Kidney glomerular epithelial cell (primary cell): ENCODE data around the gene ZNF346.
"Not testable (repeated sequence)": the region's sequence is repeated elsewhere in the genome, so short reads cannot be mapped to it uniquely, and the experiment has no call there.

ENCODE experiments used
- DNase-seq: peaks from one replicate; lab custom pipeline; 2025; lab: John Stamatoyannopoulos, UW

Gene ZNF346, protein sequence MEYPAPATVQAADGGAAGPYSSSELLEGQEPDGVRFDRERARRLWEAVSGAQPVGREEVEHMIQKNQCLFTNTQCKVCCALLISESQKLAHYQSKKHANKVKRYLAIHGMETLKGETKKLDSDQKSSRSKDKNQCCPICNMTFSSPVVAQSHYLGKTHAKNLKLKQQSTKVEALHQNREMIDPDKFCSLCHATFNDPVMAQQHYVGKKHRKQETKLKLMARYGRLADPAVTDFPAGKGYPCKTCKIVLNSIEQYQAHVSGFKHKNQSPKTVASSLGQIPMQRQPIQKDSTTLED

DNA sequence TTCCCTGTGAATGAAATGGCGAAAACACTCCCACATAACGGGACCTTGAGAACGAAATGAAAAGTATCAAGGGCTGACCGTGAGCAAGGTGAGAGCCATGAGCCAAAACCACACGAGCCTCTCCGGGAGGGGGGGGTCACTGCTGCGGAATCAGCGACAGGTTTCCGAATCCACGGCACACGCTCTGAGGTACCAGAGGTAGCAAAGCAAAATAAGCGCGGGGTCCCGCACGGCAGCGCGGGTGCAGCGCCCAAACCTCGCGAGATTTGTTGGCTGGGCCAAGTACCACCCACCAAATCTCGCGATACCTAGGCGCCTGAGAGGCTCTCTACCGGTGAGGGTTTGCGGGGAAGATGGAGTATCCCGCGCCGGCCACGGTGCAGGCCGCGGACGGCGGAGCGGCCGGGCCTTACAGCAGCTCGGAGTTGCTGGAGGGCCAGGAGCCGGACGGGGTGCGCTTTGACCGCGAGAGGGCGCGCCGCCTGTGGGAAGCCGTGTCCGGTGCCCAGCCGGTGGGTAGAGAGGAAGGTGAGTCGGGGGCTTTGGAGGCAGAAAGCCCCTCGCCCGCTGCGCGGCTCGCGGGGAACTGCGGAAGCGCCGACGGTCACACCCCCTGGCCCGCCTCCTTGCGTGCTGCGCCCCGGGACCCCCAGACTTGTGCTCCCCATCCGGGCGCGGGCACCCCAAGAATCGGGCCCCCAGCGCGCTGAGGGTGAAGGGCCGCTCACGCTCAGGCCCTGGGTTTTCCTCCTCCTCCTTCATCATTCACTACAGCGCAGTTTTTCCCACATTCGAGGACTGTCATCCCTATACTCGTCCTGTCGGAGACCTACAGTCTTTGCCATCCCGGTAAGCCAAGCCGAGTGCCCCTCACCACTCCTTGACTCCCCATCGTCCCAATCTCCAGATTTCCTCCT is at the start of gene ZNF346:
ZNF346 (plus strand) TSS at position 311 of the 917 bp plus-strand sequence; CDS start at position 354, 43 bp downstream.
- DNase-seq, result peak; percentile 93

DNA sequence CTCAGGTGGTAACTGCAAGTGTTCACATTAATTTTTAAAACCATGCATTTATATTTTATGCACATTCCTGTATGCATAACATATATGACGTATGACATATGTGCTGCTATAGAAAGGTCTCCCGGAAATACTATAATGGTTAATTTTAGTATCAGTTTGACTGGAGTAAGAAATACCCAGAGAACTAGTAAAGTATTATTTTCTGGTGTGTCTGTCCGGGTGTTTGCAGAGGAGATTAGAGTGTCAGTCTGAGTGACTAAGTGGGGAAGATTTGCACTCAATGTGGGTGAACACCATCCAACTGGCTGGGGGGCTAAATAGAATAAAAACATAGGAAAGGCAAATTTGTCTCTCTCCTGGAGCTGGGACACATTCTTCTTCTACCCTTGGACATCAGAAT is 42.8 kb upstream of the ZNF346 start:
- no peak for DNase-seq

DNA sequence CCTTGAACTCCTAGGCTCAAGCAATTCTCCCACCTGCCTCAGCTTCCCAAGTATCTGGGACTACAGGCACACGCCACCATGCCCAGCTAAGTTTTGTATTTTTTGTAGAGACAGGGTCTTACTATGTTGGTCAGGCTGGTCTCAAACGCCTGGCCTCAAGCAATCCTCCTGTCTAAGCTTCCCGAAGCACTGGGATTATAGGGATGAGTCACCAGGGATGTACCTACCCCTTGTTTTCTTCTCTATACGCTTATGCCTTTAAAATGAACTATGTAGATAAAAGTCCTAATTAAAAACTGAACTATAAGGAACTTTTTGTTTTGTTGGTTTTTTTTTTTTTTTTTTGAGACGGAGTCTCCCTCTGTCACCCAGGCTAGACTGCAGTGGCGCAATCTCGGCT is 41.7 kb upstream of the ZNF346 start:
- DNase-seq, result no peak

DNA sequence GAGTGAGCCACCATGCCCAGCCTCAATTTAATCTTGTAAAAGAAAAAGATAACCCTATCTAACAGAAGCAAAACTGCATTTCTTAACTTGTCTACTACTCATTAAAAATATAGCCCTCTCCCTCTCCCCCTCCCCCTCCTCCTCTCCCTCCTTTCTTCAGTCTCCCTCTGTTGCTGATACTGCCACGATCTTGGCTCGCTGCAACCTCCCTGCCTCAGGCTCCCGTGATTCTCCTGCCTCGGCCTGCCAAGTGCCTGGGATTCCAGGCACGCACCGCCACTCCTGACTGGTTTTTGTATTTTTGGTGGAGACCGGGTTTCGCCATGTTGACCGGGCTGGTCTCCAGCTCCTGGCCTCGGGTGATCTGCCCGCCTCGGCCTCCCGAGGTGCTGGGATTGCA is 39.4 kb upstream of the ZNF346 start:
- DNase-seq, result not testable (repeated sequence)

DNA sequence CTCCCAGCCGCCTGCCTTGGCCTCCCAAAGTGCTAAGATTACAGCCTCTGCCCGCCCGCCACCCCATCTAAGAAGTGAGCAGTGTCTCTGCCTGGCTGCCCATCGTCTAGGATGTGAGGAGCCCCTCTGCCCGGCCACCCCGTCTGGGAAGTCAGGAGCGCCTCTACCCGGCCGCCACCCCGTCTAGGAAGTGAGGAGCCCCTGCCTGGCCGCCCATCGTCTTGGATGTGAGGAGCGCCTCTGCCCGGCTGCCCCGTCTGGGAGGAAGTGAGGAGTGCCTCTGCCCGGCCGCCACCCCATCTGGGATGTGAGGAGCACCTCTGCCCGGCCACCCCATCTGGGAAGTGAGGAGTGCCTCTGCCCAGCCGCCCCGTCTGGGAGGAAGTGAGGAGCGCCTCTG is 38.9 kb upstream of the ZNF346 start:
- DNase-seq, result not testable (repeated sequence)

DNA sequence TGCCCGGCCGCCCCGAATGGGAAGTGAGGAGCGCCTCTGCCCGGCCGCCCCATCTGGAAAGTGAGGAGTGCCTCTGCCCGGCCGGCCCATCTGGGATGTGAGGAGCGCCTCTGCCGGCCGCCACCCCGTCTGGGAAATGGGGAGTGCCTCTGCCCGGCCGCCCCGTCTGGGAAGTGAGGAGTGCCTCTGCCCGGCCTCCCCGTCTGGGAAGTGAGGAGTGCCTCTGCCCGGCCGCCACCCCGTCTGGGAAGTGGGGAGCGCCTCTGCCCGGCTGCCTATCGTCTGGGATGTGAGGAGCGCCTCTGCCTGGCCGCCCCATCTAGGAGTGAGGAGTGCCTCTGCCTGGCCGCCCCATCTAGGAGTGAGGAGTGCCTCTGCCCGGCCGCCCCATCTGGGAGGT is 38.3 kb upstream of the ZNF346 start:
- not testable (repeated sequence) for DNase-seq

DNA sequence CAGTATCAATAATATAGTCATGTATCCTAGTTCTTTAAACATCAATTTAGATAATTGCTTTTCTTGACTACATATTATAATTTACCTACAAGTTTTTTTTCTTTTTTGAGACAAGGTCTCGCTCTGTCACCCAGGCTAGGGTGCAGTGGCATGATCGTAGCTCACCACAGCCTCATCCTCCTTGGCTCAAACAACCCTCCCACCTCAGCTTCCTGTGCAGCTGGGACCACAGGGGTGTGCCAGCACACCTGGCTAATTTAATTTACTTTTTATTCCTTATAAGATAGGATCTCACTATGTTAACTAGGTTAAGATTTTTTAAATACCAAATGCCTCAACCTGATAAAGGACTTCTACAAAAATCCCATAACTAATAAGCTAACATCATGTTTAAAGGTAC is 37.0 kb upstream of the ZNF346 start:
- DNase-seq, result no peak

DNA sequence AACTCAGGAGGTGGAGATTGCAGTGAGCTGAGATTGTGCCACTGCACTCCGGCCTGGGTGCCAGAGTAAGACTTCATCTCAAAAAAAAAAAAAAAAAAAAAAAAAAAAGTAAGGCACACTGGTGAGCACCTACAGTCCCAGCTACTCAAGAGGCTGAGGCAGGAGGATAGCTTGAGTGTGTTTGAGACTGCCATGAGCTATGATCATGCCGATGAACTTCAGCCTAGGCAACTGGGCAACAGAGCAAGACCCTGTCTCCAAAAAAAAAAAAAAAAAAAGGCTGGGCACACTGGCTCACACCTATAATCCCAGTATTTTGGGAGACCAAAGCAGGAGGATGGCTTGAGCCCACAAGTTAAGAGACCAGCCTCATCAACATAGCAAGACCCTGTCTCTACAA is 36.2 kb upstream of the ZNF346 start:
- DNase-seq, result no peak

DNA sequence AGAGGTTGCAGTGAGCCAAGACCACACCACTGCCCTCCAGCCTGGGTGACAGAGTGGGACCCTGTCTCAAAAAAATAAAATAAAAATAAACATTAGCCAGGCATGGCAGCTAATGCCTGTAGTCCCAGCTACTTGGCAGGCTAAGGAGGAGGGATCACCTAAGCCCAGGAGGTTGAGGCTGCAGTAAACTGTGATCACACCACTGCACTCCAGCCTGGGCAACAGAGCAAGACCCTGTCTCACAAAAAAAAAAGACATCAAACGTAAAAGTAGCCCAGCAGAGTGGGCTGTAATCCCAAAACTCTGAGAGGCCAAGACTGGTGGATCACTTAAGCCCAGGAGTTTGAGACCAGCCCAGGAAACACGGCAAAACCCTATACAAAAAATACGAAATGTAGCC is 34.9 kb upstream of the ZNF346 start:
- DNase-seq, result no peak

DNA sequence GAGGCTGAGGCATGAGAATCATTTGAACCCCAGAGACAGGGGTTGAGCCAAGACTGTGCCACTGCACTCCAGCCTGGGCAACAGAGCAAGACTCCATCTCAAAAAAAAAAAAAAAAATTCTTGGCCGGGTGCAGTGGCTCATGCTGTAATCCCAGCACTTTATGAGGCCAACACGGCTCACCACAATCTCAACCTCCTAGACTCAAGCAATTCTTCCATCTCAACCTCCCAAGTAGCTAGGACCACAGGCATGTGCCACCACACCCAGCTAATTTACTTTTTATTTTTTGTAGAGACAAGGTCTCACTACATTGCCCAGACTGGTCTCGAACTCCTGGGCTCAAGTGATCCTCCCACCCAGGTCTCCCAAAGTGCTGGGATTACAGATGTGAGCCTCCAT is 29.4 kb upstream of the ZNF346 start:
- not testable (repeated sequence) for DNase-seq

DNA sequence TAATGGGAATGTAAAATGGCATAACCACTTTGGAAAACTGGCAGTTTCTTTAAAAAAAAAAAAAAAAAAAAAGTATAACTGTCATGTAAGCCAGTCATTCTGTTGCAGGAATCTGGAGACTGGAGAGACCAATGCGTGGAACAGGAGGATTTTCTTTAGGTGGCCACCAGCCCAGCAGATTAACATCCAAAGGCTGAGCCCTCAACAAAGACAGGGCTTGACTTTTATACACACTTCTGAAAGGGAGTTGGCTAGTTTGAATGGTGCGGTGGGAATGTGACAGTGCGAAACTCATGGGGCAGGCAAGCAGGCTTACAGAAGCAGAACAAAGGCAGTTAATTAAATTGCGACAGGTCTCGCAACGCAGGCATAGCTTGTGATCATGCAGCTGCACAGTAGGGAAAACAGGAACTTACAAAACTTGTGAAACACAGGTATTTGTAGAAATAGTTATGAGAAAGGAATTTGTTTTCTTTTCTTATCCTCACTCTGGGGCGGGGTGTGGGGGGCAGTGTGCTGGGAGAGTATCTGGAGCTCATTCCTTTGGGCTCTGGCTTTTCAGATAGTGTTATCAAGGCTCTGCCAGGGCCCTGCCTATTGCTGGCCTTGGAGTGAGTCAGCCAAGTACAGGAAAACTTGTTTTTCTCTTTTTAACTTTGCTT is 27.9 kb upstream of the ZNF346 start:
- peak; percentile 40 for DNase-seq

DNA sequence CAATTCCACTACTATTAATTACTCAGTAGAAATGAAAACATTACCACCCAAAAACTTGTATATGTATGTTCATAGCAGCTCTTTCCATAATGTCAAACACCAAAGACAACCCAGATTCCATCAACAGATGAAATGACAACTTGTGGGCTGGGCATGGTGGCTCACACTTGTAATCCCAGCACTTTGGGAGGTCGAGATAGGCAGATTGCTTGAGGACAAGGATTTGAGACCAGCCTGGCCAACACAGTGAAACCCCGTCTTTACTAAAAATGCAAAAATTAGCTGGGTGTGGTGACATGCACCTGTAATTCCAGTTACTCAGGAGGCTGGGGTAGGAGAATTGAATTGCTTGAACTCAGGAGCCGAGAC is 27.4 kb upstream of the ZNF346 start:
- DNase-seq, result no peak

DNA sequence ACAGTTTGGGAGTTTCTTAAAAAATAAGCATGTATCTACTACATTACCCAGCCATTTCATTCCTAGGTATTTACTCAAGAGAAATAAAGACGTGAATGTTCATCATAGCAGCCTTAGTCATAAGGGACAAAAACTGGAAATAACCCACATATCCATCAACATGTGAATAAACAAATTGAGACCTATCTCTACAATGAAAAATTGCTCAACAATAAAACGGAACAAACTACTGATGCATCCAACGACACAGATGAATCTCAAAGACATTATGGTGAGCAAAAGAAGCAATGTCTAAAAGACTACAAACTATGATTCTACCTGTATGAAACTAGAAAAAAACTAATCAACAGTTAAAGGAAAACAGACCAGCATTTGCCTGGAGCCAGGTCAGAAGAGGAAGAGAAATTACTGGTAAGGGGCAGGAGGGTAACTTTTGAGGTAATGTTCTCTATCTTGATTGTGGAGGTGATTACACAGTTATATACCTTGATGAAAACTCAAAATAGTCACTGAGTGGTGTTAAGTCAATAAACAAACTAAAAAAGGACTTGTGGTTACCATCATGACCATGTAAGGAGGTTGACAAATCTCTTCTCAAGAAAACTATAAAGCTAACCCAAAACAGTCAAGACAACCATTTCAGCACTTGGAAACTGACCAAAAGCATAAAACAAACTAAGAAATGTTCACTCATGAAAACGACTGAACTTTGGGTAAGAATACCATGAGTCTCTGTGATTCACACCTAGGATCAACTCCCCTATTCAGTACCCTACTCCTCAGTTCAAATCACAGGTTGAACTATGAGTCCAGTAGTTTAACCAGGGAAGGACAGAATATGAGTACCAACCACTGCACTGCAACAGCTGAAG is 26.4 kb upstream of the ZNF346 start:
- DNase-seq, result no peak

DNA sequence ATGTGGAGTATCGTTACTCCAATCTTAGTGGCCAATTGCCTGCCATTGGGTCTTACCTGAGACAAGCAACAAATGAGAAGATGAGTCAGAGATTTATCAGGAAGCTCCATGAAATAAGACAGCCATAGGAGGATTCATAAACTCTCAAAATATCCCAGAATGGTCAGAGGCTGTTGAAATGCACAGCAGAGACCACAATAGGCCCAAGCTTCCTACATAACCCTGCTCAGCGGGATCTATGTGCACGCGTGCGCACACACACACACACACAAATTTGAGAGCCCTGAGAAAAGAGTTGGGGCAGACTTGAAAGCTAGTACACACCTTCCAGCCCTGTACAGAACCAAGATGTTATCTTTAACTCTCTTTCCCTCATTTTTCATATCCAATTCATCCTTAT is 25.7 kb upstream of the ZNF346 start:
- DNase-seq, result no peak

DNA sequence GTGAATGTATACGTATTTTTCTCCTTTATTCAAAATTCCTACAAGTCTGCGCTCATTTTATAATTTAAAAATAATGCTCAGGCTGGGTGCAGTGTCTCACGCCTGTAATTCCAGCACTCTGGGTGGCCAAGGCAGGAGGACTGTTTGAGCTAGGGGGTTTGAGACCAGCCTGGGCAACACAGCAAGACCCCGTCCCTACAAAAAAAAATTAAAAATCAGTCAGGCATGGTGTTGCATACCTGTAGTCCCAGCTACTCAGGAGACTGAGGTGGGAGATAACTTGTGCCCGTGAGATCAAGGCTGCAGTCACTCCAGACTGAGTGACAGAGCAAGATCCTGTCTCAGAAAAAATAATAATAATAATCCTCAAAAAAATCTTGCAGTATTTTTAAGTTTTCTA is 23.7 kb upstream of the ZNF346 start:
- DNase-seq, result no peak

DNA sequence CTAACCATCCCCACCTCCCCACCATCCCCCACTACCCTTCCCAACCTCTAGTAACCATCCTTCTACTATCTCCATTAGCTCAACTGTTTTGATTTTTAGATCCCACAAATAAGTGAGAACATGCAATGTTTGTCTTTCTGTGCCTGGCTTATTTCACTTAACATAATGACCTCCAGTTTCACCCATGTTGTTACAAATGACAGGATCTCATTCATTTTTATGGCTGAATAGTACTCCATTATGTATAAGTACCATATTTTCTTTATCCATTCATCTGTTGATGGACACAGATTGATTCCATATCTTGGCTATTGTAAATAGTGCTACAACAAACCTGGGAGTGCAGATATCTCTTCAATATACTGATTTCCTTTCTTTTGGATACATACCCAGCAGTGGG is 23.0 kb upstream of the ZNF346 start:
- not testable (repeated sequence) for DNase-seq

DNA sequence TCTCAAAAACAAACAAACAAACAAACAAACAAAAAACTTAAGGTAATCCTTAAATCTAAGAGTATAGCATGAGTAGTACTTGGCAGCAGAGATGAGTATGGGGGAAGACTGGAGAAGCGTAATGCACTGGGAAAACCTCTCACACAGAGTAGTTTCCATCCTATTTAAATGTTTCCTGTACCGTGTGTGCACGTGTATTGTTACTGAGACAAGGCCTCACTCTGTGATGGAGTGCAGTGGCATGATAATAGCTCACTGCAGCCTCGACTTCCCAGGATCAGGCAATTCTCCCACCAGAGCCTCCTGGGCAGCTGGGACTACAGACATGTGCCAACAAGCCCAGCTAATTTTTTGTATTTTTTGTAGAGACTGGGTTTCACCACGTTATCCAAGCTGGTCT is 18.8 kb upstream of the ZNF346 start:
- no peak for DNase-seq

DNA sequence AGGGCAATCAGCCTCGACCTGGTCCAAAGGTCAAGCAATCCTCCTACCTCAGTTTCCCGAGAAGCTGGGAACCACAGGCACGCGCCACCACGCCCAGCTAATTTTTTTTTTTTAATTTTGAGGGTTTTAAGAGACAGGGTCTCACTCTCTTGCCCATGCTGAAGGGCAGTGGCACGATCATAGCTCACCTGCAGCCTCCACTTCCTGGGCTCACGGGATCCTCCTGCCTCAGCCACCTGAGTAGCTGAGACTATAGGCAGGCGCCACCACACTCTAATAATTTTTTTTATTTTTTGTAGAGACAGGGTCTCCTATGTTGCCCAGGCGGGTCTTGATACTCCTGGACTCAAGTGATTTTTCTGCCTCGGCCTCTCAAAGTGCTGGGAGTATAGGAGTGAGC is 17.5 kb upstream of the ZNF346 start:
- no peak for DNase-seq

DNA sequence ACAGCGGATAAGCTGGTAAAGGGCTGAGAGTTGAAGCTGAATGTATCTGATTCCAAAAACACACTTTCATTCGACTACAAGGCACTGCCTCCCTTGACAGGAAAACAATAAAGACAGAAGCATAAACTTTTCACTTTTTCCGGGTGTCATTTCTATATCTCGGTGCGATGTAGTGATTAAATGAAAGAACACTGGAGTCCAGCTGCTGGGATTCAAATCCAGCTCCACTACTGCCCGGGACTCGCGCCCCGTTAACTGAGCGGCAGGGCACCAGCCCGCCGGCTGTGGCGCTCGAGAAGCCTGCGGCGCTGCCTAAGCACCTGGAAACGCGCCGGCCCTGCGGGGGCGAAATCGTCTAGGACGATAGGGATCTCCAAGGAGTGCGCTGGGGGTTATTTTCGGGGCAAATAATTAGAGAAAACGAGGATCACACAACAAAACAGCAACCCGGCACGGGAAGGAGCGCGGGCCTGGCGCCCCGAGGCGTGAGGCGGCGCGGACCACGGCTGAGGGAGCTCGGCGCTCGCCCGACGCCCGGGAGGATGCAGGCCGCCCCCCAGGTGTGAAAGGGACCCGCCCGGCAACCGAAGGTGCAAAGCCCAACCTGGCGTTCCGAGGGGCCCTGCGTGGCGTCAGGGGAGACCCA is 16.8 kb upstream of the ZNF346 start:
- peak; percentile 58 for DNase-seq

DNA sequence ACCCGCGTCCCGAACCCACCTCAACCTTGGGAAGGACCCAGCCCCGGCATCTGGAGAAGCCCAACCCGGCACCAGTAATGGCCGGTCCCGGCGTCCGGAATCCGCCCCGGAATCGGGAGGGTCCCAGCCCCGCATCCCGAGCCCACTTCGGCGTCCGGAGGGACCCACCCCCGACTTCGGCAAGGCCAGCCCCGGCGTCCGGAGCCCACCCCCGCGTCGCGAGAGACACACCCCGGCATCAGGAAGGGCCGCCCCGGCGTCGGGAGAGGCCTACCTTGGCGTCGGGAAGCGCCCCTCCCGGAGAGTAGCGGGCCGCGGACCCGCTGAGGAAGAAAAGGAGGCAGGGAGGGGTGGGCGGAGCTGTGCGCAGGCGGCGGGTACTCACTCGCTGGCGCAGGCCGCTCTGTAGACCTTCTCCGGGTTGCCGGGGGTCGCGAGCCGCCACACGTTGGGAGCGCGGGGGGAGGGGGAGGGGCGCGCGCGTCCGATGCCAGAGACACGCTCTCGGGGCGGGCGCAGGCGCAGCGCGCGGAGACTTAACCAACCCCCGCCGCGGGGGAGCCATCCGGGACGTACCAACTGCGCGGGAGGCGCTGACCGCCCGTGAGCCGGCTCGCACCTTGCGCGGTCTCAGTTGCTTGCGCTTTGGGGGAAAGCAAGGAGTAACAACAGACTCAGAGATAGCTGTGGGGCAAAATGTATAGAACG is 16.1 kb upstream of the ZNF346 start, which contains the start of gene UIMC1:
UIMC1 (minus strand) TSS at position 515 of the 708 bp plus-strand sequence. CDS start 24,164 bp downstream, outside the sequence.
- peak; percentile 80 for DNase-seq

DNA sequence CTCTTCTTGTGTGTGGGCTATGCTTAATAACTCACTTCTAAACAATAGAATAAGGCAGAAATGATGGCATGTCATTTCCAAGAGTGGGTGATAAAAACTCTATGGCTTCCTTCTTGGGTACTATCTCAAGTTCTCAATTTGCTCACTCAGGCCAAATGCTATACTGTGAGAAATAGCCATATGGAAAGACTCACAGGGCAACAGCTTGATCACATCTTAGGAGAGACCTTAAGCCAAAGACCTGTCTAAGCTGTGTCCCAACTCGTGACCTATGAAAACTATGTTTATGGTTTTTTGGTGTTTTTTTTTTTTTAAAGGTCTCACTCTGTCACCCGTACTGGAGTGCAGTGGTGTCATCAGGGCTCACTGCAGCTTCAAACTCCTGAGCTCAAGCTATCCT is 13.8 kb upstream of the ZNF346 start:
- no peak for DNase-seq
